GM19324 (cell line): Measurements from ENCODE around the gene EIF4G1.

ENCODE experiments used
- ATAC-seq: cut with Tn5 transposase; IDR thresholded peaks from one replicate; pipeline ENCODE4 v1.9.1; 2021; ENCODE audit warnings: mild to moderate bottlenecking, moderate library complexity; ENCODE audit not compliant: unreplicated experiment, low FRiP score

EIF4G1 gene

DNA sequence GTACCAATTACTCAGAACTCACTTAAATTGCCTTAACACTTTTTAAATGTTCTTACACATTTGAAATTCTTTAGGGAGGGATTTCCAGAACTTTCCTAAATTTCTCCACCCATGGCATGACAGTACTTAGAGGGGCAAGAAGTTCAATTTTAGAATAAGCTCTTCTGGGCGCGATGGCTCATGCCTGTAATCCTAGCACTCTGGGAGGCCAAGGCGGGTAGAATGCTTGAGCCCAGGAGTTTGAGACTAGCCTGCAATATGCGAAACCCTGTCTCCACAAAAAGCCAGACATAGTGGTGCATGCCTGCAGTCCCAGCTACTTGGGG lies 33.6 kb downstream of the EIF4G1 start:
- no peak for ATAC-seq

- ATAC-seq = no peak
These were observed 35.4 kb downstream of the EIF4G1 start for GRCh38 chr3:184349563-184350470.

- no peak for ATAC-seq
These were observed 36.2 kb downstream of the EIF4G1 start for GRCh38 chr3:184350618-184351017.

GRCh38 chr3:184351511-184352148 lies 37.2 kb downstream of the EIF4G1 start:
- no peak for ATAC-seq

GRCh38 chr3:184352149-184352785 lies 37.9 kb downstream of the EIF4G1 start:
- ATAC-seq = no peak

DNA sequence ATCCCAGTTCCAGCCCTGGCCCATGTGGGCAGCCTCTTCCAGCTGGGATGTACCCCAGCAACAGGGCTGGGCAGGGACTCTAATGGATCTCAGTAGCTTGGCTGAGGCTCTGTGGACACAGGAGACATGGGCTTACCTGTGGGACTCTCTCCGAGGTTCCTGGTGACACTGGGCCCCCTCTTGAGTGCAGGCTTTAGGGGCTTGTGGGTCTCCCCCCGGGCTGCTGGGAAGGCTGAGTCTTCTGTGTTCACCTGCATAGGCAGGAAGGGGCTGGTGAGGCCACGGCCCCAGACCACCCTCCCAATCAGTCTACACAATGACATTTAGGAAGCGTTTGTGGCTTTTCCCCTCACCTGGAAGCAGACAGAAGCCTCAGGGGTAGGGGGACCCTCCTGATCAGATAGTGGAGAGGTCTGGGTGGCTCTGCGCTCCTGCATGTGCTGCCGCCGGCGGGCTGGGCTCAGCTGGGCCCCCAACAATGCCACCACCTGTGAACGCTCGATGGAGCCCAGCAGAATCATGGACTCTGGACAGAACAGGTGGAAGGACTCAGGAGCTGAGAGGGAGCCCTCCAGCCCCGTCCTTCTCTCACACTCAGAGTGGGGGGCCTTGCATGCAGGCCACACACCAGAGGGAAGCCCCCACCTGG lies 38.6 kb downstream of the EIF4G1 start:
- ATAC-seq = no peak

DNA sequence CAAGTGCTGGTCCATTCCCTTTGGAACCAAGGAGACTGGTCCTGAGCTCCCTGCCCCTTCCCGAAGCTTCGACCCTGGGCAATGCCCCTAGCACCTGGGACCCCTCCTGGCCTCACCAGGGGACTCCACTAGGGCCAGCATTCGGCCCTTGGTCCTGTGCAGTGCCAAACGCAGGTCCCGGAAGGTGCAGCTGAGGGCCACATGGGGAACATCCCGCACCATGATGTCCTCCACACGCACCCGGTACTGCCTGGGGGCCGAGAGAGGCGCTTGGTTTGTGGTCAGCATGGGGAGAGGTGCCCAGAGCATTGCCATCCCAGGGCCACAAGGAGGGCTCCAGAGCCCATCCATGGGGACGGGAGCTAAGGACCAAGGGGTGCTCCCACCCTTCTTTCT lies 39.1 kb downstream of the EIF4G1 start:
- ATAC-seq = no peak

DNA sequence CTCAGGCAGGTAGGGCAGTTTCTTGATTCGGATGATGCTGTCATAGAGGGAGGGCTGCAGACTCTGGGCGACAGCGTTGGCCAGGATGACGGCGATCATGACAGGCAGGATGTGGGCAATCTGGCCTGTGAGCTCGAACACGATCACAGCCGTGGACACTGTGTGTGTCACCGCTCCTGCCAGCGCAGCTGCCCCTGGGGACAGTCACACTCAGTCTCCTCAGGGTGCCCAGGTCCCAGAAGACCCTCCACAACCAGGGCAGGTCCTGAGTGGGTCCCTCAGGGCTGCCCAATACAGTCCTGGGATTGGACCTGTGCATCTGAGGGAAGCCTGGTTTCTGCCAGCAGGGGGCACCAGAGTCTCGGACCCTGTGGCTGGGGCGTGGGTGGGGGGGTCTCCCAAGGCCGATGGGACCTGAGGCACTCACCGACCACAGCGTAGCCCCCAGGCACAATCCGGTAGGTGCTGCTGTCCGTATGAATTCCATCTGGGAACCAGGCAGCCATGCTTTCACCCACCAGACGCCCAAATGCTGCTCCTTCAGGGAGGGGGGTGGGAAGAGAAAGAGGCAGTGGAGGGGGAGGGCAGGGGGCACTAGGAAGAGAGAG lies 39.8 kb downstream of the EIF4G1 start:
- no peak for ATAC-seq

DNA sequence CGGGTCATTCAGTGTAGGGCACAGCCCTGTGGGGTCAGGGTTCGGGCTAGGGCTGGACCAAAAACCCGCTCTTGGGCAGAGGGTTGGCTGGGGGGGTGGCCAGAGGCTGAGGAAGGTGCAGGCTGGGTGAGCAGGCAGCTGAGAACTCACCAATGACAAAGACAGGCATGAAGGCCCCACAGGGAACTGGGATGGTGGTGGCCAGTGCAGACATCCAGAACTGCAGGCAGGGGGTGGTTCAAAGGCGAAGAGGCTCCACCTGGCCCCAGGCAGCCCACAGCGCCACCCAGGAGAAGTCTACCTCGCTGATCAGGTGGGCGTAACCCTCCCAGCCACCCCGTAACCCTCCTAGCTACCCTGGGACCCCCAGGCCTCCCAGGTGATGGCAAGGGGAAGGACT lies 40.3 kb downstream of the EIF4G1 start:
- no peak for ATAC-seq

DNA sequence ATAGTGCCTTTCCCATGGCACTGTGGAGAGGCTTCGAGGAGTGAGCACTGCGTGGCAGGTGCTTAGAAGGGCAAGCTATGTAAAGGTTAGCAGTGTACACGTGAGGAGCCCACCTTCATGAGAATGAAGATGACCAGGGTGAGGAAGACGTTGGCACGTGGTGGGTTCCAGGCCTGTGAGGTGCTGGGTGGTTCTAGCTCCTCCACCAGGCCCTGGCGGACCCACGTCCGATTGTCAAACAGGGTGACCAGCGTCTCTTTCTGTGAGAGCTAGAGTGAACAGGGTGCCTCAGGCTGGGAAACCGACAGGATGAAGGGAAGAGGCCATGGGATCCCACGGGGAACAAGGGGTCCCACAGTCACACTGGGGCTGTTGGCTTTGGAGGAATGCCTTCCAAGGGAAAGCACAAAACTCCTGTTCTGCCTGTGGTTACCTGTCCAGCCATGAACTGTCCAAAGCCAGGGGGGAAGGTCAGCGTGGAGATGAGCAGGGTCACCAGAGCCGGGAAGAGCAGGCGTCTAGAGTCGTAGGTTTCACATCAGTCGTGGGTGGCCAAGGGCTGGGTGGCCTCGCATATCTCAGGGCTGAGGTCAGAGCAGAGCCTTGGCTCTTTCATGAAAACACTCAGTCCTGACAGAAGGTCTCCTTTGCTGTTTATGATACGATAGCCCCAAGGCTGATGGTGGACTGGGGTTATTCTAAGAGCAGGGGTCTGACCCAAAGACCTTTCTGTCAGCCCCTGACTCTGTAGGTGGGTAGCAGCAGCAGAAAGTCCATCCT lies 41.0 kb downstream of the EIF4G1 start:
- ATAC-seq = no peak

DNA sequence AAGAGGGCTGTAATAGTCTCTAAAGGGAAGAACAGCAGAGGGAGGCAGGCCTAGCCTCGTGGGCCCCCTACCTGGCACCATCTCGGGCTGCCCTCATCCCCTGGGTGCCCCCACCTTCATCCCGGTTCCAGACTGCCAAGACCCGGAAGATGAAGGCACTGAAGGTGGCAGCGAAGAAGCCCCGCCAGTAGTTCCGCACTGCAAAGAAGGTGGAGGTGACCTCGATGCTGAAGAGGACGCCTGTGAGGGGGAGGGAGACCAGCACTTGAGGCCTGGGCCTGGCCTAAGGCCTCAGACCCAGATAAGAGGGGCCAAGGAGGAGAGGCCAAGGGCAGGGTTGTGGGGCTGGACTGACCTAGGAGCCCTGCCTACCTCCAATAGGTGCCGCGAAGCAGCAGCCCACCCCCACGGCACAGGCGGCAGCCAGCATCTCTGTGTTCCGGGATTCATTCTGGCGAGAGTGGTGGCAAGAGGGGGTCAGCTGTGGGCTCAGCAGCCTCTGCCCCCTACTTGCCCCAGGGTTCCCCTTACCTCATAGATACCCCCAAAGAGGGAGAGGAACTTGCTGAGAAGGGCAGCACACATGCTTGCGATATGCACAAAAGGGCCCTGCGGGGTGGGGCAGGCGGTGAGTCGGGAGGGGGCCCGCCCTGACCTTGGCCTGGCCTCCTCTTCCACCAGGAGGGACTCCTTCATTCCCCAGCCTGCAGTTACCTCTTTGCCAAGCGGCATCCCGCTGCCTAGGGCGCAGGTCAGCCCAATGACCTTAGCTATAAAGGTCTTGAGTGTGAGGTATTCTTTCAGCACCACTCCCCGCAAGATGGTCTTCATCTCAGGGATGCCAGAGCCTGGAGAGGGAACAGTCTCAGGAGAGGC lies 43.1 kb downstream of the EIF4G1 start:
- no peak for ATAC-seq

DNA sequence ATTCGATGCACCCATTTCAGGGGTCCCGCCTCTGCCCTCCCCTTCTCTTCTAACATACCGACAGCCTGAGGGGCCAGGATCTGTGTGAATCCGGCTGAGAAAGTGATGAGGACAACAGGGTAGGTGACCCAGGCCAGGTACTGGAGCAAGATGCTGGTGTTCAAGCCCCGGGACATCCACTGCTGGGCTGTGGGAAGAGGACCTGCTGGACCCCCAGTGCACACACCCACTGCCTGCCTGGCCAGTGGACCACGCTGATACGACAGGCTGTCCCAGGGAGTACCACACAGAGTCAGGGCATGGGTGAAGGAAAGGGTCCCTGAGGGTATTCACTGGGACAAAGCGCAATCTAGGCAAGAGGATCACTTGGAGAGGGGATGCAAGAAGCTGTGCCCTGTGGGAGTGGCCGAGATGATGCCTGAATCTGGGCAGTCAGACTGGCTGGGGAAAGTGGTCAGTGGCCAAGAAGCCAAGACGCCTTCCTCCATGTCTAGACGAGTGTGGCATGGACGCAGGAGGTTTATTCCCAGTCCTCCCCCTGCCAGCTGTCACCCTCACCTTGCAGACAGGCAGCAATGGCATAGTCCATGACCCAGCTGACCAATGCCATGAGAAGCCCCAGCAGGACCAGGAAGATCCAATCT lies 43.8 kb downstream of the EIF4G1 start:
- ATAC-seq = no peak

DNA sequence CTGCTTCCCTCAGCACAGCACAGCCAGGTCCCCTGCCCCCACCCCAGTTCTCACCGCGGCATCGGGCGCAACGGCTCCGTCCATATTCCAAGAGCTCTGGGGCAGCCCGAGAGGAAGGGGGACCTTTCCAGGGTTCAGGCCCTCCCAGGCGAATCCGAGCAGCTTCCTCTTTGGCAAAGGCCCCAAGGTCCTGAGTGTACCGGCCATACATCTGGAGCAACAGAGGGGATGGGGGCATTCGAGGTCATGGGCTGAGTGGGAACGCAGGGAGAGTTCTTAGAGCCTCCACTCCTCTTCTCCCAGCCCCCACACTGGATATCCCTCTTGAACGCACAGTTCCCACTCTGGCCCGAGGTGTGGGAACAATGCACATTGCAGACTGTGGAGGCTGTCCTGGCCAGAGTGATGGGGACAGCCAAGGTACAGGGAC lies 44.5 kb downstream of the EIF4G1 start:
- ATAC-seq = no peak

DNA sequence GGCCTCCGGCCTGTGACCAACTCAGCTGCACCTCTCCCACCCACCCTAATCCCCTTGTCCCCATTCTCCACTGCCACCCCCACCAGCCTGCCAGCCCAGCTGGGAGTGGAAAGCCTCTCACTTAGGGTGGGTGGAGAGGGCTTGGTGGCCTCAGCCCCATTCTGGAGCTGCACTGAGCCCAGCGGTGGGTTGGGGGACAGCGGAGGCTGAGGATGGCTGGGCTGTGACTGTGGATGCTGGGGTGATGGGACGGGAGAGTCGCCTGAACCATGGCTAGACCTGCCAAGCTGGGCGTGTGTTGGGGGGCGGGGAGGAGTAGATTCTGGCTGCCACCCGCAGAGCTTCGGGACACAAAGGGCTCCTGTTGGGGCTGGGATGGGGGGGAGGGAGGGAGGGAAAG lies 45.2 kb downstream of the EIF4G1 start:
- no peak for ATAC-seq

DNA sequence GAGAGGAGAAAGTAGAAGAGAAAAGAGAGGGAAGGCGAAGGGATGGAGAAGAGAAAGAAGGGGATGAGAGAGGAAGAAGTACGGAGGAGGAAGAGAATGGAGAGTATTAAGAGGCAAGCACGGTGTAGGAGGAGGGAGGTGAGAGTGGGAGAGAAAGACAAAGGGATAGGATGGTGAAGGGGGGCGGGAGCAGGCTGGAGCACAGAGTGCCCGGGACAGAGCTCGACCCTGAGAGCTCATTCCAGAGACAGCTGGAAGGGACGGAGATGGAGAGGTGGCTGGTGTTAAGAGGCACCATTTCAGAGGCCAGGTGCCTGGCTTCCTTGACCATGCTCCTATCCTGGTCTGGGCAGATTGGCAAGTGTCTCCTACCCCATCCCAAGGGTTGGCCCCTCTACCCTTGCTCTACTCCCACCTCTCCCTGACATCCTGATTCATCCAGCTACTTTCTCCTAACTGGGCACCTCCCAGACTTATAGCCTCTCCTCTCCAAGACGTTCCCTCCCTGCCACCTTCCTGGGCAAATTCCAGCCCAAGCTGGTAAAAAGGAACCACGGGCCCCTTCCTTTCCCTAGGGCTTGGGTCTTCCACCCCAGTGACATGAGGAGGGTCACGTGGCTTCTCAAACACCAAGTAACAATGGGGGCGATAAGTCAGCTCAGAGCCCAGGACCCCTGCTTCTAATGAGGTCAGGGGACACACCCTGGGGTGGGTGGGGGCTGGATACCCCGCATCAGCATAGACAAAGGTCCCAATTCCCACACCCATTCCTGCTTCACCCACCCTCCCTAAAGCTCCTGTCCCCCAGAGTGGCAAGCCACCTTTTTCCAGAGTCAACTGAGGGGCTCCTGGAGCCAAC lies 45.9 kb downstream of the EIF4G1 start:
- ATAC-seq = no peak

DNA sequence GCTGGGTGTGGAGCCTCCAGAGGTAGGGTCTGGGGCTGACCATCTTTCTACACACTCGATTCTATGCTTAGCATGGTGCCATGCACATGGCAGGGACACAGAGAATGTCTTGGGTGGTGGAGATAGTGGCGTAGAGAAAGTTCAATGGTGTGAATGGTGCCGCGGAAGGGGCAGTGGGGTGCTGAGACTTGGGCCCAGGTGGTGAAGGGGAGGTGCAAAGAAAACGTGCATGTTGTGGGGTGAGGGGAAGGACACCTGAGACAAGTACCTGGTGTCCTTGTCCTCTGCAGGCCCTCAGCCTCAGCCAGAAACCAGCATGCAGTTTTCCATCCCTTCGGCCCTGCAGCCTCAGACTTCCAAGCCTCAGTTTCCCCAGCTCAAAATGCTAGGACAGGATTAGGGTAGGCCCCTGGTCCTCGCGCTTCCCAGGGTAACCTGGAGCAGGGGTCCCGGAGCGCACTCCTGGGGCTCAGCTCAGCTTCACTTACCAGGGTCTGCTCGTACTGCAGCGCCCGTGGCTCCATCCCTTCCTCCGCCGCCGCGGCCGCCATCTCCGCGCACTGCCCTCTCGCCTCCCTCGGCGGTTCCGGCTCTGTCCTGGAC lies 46.6 kb downstream of the EIF4G1 start:
- no peak for ATAC-seq

- ATAC-seq = peak; percentile 43
These were observed 47.1 kb downstream of the EIF4G1 start, which contains the start of the genes CLCN2 and POLR2H for GRCh38 chr3:184361532-184361931. Gene CLCN2 (minus strand): TSS chr3:184361605. CDS start chr3:184361479, 126 bp downstream. Gene POLR2H (plus strand): TSS chr3:184361710. CDS start chr3:184363493, 1,783 bp downstream.
